ENCODE data around the gene C7orf57. TPM values are rescaled to one million over a fixed set of nuclear protein-coding genes. Genes with fewer than 3 reads are reported as not detected.

C7orf57 gene
- total and polyA plus RNA-seq, 2 donors (not counting 1 experiment from before 2014, with no cell fraction given) = not detected

- Histone ChIP-seq H3K36me3 (replicated peaks in 1 of 2; ENCODE audit: control extremely low read depth in 1 of 2, control insufficient read depth in 1 of 2, extremely low read depth in 1 of 2, insufficient read depth in 2 of 2, low read length in 1 of 2) (peaks cover 0 to 2% of the 10 kb centered on the region in 2 experiments), H3K9ac (ENCODE audit: low read length) (no peak overlapping the region), H2AFZ (ENCODE audit: insufficient read depth, low read depth, low read length, poor library complexity, severe bottlenecking) (no peak overlapping the region), H3K79me2 (ENCODE audit: control insufficient read depth, insufficient read depth, low read length) (no peaks in the 10 kb centered on the region), H3K27ac (ENCODE audit: low read length in 2 of 2) (no peak overlapping the region), H3K4me2 (replicated peaks; ENCODE audit: low read depth, low read length, poor library complexity, severe bottlenecking) (no peak overlapping the region), H3K9me3 (ENCODE audit: control extremely low read depth in 1 of 3, control insufficient read depth in 2 of 3, insufficient read depth in 1 of 3, low read length in 2 of 3) (no peaks in the 10 kb centered on the region), H3K4me3 (ENCODE audit: control extremely low read depth in 1 of 5, extremely low read depth in 1 of 5, insufficient read depth in 1 of 5, low read depth in 2 of 5, low read length in 4 of 5) (no peak overlapping the region), H3K27me3 (replicated peaks in 1 of 4; ENCODE audit: control extremely low read depth in 1 of 4, control insufficient read depth in 3 of 4, insufficient read depth in 4 of 4, low read length in 3 of 4) (no peaks in the 10 kb centered on the region), H4K20me1 (ENCODE audit: control insufficient read depth, insufficient read depth, low read length, poor library complexity, severe bottlenecking) (no peaks in the 10 kb centered on the region), H3K4me1 (ENCODE audit: control insufficient read depth in 2 of 2, insufficient read depth in 2 of 2, low read length in 2 of 2) (peaks cover 0 to 6% of the 10 kb centered on the region in 2 donors)
- Mint-ChIP-seq H3K9me3 (ENCODE audit: insufficient read depth) (no peaks in the 10 kb centered on the region), H3K4me1 (peaks cover 7% of the 10 kb centered on the region), H3K27me3 (no peaks in the 10 kb centered on the region), H3K27ac (no peak overlapping the region), H3K4me3 (no peak overlapping the region)
- no peak for ATAC-seq (ENCODE audit: low read depth)
- TF ChIP-seq CTCF (IDR thresholded peaks at IDR 0.05) = no peak
- no peak for TF ChIP-seq EZH2 (IDR thresholded peaks at IDR 0.05; ENCODE audit: borderline replicate concordance, insufficient read depth, low read depth, low read length, poor library complexity, severe bottlenecking)
- no peak for DNase-seq
- no CpG with 5 or more reads among the region's 2 CpGs for WGBS (ENCODE audit: insufficient coverage)
- ChIA-PET POLR2A (no interaction called here), CTCF (interaction anchor here (0.6 to 1.4 kb wide), 3 partner anchors 23 to 151 kb away, joined by 3 to 7 read pairs (median 3); no protein-coding TSS in a partner anchor)
- intact Hi-C loops (cut with micrococcal nuclease) = no loop called here
Observed at GRCh38 chr7:48096273-48096672, 60.9 kb downstream of the C7orf57 start.

- Histone ChIP-seq H3K36me3 (replicated peaks in 1 of 2; ENCODE audit: control extremely low read depth in 1 of 2, control insufficient read depth in 1 of 2, extremely low read depth in 1 of 2, insufficient read depth in 2 of 2, low read length in 1 of 2) (peaks cover 0 to 2% of the 10 kb centered on the region in 2 experiments), H4K20me1 (ENCODE audit: control insufficient read depth, insufficient read depth, low read length, poor library complexity, severe bottlenecking) (no peaks in the 10 kb centered on the region), H3K9me3 (ENCODE audit: control extremely low read depth in 1 of 3, control insufficient read depth in 2 of 3, insufficient read depth in 1 of 3, low read length in 2 of 3) (no peaks in the 10 kb centered on the region), H3K4me1 (ENCODE audit: control insufficient read depth in 2 of 2, insufficient read depth in 2 of 2, low read length in 2 of 2) (peaks cover 0 to 6% of the 10 kb centered on the region in 2 donors), H3K4me2 (replicated peaks; ENCODE audit: low read depth, low read length, poor library complexity, severe bottlenecking) (no peak overlapping the region), H3K79me2 (ENCODE audit: control insufficient read depth, insufficient read depth, low read length) (no peaks in the 10 kb centered on the region), H3K27me3 (replicated peaks in 1 of 4; ENCODE audit: control extremely low read depth in 1 of 4, control insufficient read depth in 3 of 4, insufficient read depth in 4 of 4, low read length in 3 of 4) (no peaks in the 10 kb centered on the region), H3K4me3 (ENCODE audit: control extremely low read depth in 1 of 5, extremely low read depth in 1 of 5, insufficient read depth in 1 of 5, low read depth in 2 of 5, low read length in 4 of 5) (no peak overlapping the region), H3K9ac (ENCODE audit: low read length) (no peak overlapping the region), H2AFZ (ENCODE audit: insufficient read depth, low read depth, low read length, poor library complexity, severe bottlenecking) (no peak overlapping the region), H3K27ac (ENCODE audit: low read length in 2 of 2) (no peak overlapping the region)
- WGBS (ENCODE audit: insufficient coverage) = 61% methylated on average over 4 of the region's 6 CpGs
- TF ChIP-seq EZH2 (IDR thresholded peaks at IDR 0.05; ENCODE audit: borderline replicate concordance, insufficient read depth, low read depth, low read length, poor library complexity, severe bottlenecking) = no peak
- no peak for TF ChIP-seq CTCF (IDR thresholded peaks at IDR 0.05)
- no peak overlapping the region for H3K27ac Mint-ChIP-seq
- H3K27me3 Mint-ChIP-seq = no peaks in the 10 kb centered on the region
- ChIA-PET POLR2A (no interaction called here), CTCF (no interaction called here)
- intact Hi-C loops (cut with micrococcal nuclease) = no loop called here
- H3K4me3 Mint-ChIP-seq = no peak overlapping the region
- H3K9me3 Mint-ChIP-seq (ENCODE audit: insufficient read depth) = no peaks in the 10 kb centered on the region
- ATAC-seq (ENCODE audit: low read depth) (no peak), DNase-seq (no peak)
- peaks cover 7% of the 10 kb centered on the region for H3K4me1 Mint-ChIP-seq
Observed at GRCh38 chr7:48097521-48098231, 62.3 kb downstream of the C7orf57 start.
